Fibroblast of the aortic adventitia (primary cell): ENCODE measurements around the gene IKBKE. TPM values are rescaled to one million over a fixed set of nuclear protein-coding genes. Genes with fewer than 3 reads are reported as not detected.

ENCODE experiments used
- DNase-seq: peaks from one replicate; pipeline ENCODE4 v3.0.0-alpha.2; 2010; ENCODE audit warnings: low read depth
- H3K4me3 ChIP-seq: 2 replicates; pipeline ENCODE4 v1.5.1; 2011; ENCODE audit warnings: low read depth, mild to moderate bottlenecking, control low read depth, low read length, moderate library complexity
- CTCF ChIP-seq: IDR thresholded peaks from 2 replicates; pipeline ENCODE4 v1.5.1; 2011; ENCODE audit warnings: mild to moderate bottlenecking, low read length, control low read depth, inconsistent platforms; ENCODE audit not compliant: insufficient read depth
- total RNA-seq: library from RNA; depleted of rRNA; stranded (reverse); fragments of >200 nt; gene quantifications from 2 replicates; pipeline ENCODE4 v1.2.3, GENCODE V29; 2012; ENCODE audit warnings: low replicate concordance

The IKBKE gene
- total RNA-seq, 1 donor, result 11.5 TPM

GRCh38 chr1:206453111-206453510, 17.2 kb upstream of the IKBKE start:
- no peak for DNase-seq
- no peak for TF ChIP-seq CTCF
- no peak overlapping the region for H3K4me3 ChIP-seq

GRCh38 chr1:206455289-206455665, 15.0 kb upstream of the IKBKE start:
- DNase-seq, result no peak
- H3K4me3 ChIP-seq, result no peak overlapping the region
- no peak for TF ChIP-seq CTCF

DNA sequence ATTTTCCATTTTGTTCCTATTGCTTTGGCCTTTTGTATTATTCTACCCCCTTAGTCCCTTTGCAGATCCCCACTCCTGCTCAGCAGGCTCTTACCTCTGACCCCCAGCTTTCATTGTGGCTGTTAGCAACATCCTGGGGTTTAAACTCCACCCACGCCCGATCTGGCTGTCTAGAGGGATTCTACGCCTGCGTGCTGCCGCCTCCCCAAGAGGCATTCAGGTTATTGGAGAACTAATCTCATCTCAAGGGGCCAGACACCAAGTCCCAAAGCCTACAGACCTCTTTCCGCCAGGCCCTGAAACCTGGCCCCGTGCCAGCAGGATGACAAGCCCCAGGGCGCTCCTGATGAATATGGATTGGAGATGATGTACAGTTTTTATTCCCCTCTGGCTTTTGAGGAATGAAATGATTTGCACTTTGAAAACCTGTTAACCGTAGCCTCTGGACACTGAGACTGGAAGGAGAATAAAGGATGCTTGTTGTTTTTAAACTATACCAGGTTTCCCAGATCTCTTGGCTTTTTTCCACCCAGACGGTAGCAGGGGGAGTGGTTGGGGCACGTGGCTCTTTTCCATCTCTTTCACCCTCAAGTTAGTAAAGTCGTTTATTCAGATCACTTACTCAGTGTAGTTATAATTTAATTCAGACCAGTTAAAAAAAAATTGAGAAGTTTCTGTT, 14.5 kb upstream of the IKBKE start:
- DNase-seq, result no peak
- TF ChIP-seq CTCF, result no peak
- H3K4me3 ChIP-seq, result no peak overlapping the region

GRCh38 chr1:206456577-206457370, 13.5 kb upstream of the IKBKE start:
- no peak for DNase-seq
- no peak for TF ChIP-seq CTCF
- H3K4me3 ChIP-seq, result no peak overlapping the region

DNA sequence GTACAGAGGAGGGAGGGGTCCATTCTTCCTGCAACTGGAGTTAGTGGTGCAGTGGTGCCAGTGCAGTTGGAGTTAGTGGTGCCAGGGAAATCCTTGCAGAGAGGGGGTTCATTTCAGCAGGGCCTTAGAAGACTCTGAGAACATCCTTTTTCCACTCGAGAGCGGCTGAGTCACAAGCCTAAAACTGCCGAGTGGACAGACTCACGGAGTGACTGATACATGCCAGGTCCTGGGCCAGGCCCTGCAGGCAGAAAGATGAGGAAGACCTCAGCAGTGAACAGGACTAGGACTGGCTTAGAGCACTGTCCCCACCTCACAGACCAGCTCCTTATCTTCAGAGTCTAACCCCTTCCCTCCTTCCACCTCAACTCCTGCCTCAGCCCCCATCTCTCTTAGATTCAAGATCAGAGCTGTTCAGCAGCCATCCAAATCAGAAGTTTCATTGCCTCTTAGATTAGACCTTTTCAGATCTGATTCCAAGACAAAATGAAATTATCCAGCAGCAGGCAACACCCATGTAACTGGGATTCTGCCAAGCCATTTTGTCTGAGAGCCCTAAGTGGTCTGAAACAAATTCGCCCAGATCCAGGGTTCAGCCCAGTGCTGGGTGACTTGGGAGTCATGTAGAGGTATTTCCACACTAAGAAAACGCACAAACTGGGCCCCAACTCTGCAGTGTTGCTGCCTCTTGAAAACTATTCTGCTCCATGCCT, 12.7 kb upstream of the IKBKE start:
- H3K4me3 ChIP-seq, result no peak overlapping the region
- DNase-seq, result peak; percentile 58
- no peak for TF ChIP-seq CTCF

DNA sequence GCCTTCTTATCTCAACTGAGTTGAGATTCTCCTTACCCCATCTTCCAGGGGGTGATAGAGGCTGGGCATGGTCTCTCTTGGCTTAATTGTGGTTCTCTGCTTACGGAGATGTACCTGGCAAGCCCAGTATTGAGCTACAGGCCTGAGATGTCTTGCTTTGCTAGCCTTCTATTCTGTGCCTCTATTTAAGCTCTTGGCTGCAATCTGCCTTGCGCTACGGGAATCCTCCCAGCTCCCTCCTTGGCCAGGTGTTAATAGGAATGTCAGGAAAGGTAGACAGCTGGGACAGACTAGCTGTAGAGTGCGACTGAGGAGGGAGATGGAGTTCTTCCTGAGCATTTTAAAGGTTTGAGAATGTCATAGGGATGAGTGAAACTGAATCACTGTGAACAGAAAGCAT, 10.6 kb upstream of the IKBKE start:
- H3K4me3 ChIP-seq, result no peak overlapping the region
- no peak for DNase-seq
- no peak for TF ChIP-seq CTCF
